Measurements from ENCODE around the gene ELMOD1.
"Not testable (repeated sequence)": the region's sequence is repeated elsewhere in the genome, so short reads cannot be mapped to it uniquely, and the experiment has no call there.

GRCh38 chr11:107565955-107566501 is 24.9 kb upstream of the ELMOD1 start:
- TF ChIP-seq POLR2A (IDR thresholded peaks at IDR 0.05; ENCODE audit: low read length); GATA1 (IDR thresholded peaks at IDR 0.05; ENCODE audit: low read depth, low read length): not testable (repeated sequence)
